Right lung (tissue), 5 donors: ENCODE results near the gene ACTL10. TPM values are rescaled to one million over a fixed set of nuclear protein-coding genes. Genes with fewer than 3 reads are reported as not detected.
"Not testable (repeated sequence)": the region's sequence is repeated elsewhere in the genome, so short reads cannot be mapped to it uniquely, and the experiment has no call there.

Experiments used
- DNase-seq, 2 donors: peaks; one replicate each; pipeline ENCODE4 v3.0.0-alpha.2; 2013
- polyA plus RNA-seq, 5 donors: library from polyadenylated mRNA; unstranded; fragments of 120-200 nt; gene quantifications; one replicate each; pipeline versions ENCODE4 v1.2.1 to v1.2.3, GENCODE V29; 2013; ENCODE audit warnings: inconsistent platforms in 1 of 5, low replicate concordance in 1 of 5; ENCODE audit not compliant: insufficient read length in 5 of 5, insufficient read depth in 1 of 5

The ACTL10 gene
- polyA plus RNA-seq, 5 donors, result 0.29 to 0.91 (median 0.44) TPM

DNA sequence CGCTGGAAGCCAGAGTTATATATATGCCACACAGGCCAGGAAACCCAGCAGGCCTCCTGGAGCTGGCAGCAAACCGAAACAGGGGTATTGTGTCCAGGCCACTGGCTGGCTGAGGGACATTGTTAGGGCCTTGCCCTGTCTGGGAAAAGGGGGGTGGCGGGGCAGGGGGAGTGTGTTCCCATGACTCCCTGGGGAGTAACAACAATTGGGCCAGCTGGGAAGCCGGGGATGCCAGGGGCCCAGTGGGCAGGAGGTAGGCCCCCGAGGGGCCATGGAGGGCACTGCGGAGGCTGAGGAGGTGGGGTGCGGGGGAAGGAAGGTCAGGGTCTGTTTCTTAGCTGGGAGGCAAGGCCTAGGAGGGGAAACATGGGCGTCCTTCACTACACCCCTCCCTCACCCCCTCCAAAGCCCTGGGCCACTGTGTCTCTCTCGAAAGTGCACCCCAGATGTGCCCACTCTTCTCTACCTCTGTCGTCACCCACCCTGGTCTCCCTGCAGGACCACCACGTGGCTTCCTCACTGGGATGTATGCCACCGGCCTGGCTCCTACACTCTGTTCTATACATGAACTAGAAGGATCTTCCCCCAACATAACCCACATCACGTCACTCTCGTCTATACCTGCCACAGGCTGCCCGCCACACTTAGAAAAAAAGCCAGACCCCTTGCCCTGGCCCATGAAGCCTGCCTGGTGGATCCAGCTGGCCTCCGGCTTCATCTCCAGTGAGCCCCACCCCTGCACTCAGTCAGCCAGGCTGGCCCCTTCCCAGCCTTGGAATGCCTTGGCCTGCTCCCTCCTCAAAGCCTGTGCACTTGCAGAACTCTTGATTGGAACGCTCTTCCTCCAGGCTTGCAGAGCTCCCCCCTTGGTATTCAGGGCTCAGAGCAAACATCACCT, 27.2 kb downstream of the ACTL10 start:
- peak in 1 of 2 donors; percentile 60 for DNase-seq

DNA sequence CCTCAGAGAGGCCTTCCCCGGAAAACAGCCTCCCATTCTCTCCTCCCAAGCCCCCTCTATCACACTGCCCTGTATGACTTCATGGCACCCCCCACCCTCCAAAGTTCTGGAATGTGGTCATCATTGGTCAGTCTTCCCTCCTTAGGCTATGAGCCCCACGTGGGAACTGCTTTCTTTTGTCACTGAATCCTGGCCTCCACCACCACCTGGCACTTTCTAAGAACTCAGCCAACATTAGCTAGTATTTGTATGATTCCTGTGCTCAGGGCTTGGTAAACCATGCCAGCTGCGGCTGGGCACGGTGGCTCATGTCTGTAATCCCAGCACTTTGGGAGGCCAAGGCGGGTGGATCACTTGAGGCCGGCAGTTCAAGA, 27.9 kb downstream of the ACTL10 start:
- DNase-seq, result no peak

DNA sequence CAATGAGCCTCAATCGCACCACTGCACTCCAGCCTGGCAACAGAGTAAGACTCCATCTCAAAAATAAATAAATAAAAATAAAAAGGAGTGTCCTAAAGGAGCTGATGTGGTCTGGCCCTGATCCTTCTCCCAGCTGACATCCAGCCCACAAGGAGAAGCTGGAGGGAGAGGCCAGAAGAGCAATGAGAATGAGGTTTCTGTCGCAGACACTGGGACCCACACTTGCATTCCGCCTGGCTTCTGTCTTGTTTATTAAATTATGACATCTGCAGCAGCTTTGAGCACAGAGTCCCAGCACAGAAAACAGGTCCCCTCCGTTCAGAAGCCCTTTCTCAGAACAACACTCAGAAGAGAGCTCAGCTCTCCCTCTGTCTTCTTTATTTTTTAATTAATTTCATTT, 29.7 kb downstream of the ACTL10 start:
- no peak for DNase-seq

DNA sequence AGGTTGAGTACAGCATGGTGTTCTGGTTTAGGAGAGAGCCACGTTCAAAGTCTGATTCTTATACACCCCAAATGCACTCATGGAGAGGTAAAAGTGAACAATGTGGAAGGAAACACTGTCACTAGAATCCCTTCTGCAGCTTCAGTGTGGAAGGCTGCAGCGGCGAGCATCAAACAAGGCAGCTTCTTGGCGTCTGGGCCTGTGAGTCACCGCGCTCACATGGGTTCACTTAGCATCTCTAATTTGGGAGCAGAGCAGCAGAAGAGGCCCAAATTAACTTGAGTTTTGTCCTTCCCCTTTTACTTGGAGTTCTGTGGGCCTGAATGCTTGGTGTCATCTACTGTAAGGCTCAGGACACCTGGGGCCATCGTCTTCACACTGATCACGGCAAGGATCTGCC, 30.4 kb downstream of the ACTL10 start:
- no peak for DNase-seq

DNA sequence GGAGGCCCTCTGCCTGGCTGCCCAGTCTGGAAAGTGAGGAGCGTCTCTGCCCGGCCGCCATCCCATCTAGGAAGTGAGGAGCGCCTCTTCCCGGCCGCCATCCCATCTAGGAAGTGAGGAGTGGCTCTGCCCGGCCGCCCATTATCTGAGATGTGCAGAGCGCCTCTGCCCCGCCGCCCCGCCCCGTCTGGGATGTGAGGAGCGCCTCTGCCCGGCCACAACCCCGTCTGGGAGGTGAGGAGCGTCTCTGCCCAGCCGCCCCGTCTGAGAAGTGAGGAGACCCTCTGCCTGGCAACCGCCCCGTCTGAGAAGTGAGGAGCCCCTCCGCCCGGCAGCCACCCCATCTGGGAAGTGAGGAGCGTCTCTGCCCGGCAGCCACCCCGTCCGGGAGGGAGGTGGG, 32.2 kb downstream of the ACTL10 start:
- DNase-seq, result not testable (repeated sequence)

DNA sequence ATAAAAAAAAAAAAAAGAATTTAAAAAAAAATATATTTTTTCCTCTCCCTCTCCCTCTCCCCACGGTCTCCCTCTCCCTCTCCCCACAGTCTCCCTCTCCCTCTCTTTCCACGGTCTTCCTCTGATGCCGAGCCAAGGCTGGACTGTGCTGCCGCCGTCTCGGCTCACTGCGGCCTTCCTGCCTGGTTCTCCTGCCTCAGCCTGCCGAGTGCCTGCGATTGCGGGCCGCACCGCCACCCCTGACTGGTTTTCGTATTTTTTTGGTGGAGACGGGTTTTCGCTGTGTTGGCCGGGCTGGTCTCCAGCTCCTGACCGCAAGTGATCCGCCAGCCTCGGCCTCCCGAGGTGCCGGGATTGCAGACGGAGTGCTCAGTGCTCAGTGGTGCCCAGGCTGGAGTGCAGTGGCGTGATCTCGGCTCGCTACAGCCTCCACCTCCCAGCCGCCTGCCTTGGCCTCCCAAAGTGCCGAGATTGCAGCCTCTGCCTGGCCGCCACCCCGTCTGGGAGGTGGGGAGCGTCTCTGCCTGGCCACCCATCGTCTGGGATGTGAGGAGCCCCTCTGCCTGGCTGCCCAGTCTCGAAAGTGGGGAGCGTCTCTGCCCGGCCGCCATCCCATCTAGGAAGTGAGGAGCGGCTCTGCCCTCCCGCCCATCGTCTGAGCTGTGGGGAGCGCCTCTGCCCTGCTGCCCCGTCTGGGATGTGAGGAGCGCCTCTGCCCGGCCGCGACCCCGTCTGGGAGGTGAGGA, 34.1 kb downstream of the ACTL10 start:
- DNase-seq, result not testable (repeated sequence)

DNA sequence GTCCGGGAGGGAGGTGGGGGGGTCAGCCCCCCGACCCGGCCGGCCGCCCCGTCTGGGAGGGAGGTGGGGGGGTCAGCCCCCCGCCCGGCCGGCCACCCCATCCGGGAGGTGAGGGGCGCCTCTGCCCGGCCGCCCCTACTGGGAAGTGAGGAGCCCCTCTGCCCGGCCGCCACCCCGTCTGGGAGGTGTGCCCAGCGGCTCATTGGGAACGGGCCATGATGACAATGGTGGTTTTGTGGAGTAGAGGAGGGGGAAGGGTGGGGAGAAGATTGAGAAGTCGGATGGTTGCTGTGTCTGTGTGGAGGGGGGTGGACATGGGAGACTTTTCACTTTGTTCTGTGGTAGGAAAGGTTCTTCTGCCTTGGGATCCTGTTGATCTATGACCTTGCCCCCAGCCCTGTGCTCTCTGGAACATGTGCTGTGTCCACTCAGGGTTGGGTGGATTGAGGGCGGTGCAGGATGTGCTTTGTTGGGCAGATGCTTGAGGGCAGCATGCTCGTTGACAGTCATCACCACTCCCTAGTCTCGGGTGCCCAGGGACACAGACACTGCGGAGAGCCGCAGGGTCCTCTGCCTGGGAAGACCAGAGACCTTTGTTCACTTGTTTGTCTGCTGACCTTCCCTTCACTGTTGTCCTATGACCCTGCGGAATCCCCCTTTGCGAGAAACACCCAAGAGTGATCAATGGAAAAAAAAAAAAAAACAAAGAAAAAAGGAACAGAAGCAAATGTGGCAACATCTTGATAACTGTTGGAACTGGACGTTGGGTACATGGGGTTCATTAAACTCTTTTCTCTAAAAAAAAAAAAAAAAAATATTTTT, 35.1 kb downstream of the ACTL10 start:
- no peak for DNase-seq

DNA sequence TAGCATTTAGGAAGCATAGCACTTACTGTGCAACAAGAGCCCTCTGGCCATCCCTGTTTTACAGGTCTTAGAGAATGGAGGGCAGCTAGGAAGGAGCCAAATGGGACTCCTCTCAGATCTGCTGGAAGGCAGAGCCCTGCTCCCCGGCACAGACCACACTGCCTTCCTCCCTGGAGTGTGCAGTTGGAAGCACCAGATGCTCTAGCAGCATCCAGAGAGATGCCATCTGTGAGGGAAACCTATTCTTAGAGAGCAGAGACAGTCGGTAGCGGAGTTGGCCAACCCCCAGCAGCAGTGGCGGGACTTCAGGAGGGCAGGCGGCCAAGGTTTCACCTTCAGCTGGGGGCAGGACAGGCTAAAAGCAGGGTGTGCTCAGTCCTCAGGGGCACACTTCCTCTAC, 36.1 kb downstream of the ACTL10 start:
- no peak for DNase-seq

DNA sequence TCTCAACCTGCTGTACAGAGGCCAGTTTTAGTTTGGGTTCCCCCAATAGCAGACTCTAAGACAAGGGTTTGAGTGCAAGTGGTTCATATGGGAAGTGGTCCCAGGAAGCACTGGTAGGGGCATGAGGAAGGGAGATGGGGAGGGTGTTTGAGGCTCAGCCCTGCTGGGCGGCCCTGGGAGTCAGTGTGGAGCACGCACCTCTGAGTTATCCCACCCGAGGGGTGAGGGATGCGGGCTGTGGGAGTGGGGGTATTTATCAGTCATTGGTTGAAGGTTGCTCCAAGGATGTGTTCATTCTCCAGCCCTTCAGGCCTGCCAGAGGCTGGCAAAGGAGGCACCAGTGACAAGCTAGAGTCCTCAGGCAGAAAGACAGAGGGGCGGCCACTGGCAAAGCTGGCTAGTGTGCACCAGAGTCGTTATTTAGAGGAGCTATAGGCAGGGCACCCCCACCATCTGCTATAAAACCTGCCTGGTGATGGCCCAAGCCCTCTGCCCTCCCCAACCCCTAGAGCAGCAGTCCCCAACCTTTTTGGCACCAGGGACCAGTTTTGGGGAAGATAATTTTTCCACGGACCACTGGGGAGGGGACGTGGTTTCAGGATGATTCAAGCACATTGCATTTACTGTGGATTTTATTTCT, 36.9 kb downstream of the ACTL10 start:
- DNase-seq, result no peak

DNA sequence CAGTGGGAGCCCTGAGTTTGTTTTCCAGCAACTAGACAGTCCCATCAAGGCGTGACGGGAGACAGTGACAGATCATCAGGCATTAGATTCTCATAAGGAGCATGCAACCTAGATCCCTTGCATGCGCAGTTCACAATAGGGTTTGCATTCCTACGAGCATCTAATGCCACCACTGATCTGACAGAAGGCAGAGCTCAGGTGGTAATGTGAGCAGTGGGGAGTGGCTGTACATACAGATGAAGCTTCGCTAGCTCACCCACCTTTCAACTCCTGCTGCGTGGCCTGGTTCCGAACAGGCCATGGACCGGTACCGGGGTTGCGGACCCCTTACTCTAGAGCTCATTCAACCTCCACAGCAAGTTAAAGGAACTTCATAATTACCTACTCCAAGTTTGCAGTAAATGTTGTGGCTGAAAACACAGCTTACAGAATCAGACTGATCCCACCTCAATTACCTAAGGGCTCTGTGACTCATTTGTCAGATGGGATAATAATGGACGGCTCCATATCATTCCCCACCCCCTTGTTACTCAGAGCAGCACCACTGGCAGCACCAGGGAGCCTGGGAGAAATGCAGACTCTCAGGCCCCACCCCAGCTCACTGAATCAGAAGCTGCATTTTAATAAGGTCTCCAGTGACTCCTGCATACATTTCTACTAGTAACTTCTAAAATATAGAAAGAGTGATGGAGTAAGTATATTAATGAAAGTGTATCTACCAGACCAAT, 37.6 kb downstream of the ACTL10 start:
- DNase-seq, result no peak

DNA sequence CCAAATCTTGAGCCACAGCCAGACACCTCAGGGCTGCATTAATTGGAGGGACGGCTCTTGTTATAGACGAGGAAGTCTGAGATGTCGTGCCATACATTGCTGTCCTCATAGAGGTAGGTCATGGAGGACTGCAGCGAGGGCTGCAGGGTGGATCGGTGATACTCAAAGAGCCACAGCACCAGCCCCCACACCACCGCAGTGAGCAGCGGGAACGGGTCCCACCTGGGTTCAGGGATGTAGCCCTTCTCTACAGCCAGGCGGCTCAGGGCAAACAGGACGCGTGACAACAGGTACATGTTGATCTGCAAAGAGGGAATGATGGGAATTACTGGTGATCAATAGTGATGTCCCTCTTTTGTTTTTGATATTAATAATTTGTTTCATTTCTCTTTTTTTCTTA, 40.9 kb downstream of the ACTL10 start:
- no peak for DNase-seq

DNA sequence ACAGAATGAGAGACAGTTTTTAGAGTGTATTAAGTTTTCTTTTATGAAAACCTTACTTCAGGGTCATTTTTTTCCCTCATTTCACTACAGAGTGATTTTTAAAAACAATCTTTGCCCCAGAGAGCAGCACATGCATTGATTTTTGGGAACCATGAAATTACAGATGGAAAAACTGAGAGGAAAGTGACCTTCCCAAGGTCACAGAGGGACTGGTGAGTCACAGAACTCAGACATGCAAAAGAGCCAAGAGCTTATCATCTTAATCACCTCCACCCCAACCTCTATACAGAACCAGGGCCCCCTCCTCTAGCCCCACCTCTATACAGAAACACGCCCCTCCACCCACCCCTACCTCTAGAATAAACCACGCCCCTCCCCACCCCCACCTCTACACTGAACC, 42.7 kb downstream of the ACTL10 start:
- no peak for DNase-seq

DNA sequence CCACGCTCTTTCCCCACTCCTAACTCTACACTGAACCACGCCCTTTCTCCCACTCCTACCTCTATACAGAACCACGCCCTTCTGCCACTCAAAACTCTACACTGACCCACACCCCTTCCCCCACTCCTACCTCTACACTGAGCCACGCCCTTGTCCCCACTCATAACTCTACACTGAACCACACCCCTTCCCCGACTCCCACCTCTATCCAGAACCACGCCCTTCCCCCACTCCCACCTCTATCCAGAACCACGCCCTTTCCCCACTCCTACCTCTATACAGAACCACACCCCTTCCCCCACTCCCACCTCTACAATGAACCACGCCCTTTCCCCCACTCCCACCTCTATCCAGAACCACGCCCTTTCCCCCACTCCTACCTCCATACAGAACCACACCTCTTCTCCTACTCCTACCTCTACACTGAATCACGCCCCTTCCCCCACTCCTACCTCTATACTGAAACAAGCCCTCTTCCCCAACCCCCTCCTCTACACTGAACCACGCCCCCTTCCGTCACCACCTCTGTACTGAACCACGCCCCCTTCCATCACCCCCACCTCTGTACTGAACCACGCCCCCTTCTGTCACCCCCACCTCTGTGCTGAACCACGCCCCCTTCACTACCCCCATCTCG, 43.3 kb downstream of the ACTL10 start:
- no peak for DNase-seq

DNA sequence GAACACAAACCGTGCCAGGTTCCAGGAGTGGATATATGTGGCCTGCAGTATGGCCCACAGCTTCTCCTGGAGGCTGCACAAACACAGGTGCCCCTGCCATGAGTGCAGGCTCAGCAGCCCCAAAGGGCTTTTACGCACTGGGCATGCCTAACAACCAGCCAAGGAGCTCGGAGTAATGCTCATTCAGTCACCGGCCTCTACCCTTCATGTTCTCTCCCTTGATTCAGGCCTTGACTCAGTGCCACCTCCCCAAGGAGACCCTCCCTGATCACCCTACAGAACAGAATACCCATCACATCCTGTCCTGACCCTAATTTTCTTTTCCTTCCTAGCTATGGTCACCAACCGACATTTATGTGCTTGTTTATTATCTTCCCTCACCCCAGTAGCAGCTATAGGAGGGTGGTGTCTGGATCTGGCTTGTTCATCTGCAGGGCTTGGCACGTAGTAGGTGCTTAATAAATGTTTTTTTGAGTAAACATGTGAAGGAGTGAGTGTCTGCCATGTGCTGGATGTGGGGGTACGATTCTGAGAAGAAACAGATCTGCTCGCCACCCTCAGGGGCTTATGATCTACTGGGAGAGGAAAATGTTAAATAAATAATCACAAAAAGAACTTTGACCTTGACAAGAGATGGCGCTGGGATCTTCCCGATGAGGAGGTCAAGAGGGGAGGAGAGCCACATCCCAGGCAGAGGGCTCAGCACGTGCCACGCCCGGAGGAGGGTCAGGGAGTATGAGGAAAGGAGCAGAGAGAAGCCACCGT, 44.1 kb downstream of the ACTL10 start:
- DNase-seq, result no peak

DNA sequence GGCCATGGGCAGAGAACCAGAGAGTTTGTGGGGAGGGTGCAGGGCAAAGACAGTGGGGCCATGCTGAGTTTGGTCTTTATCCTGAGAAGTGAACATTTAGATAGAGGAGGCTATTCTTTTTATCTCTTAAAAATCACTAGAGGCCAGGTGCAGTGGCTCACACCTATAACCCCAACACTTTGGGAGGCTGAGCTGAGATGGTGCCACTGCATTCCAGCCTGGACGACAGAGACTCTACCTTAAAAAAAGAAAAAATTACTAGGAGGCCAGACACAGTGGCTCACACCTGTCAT, 44.6 kb downstream of the ACTL10 start:
- DNase-seq, result no peak

DNA sequence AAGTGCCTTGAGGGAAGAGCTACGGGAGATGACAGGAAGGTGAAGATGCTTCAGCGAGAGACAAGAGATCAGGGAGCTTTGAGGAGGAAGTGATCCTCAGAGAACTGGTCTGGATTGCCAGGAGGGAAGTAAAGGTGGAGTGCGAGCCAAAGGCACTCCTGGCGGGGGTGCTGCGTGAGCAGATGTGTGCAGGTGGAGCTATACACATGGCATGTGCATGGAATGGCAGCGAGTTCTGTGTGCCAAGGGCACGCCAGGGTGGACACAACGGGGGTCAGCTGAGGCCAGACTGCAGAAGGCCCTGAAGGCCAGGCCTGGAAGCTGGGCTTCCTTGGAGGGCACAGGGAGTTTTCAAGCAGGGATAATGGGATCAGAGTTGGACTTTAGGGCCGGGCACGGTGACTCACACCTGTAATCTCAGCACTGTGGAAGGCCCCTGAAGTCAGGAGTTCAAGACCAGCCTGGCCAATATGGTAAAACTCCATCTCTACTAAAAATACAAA, 47.2 kb downstream of the ACTL10 start:
- no peak for DNase-seq

DNA sequence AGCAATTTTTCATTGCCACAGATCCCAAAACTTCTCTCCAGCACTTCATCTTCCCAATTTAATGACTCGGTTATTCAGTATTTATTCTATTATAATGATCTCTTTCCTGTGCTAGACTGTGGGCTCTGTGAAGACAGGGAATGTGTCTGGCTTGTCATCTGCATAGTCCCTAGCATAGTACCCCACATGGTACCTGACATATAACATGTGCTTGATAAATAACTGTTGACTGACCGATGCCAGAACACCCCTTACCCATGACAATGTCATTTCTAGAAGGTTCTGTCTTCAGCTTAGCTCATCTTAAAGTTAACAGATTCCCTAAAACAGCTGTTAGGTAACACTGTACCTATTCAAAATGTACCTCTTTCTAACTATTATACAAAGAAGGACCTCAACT, 49.8 kb downstream of the ACTL10 start:
- DNase-seq, result no peak
